Activated naive CD8-positive, alpha-beta T cell treated with anti-CD3 and anti-CD28 coated beads, Interleukin-2, amount 50 U/mL, for 24 hours (primary cell): ENCODE measurements around the gene ARHGAP6.
"Not testable (repeated sequence)": the region's sequence is repeated elsewhere in the genome, so short reads cannot be mapped to it uniquely, and the experiment has no call there.

Experiments used
- ATAC-seq: fragments of 150-1000 bp; cut with Tn5 transposase; one replicate; pipeline ENCODE4 v1.10.0; 2021
- DNase-seq: peaks from one replicate; pipeline ENCODE4 v3.0.0; 2021
- H3K27ac Mint-ChIP-seq: one replicate; pipeline ENCODE4 v1.8.0; 2021; ENCODE audit warnings: mild to moderate bottlenecking, mixed read lengths
- H3K27me3 Mint-ChIP-seq: one replicate; pipeline ENCODE4 v1.8.0; 2021; ENCODE audit warnings: mixed read lengths
- H3K36me3 Mint-ChIP-seq: one replicate; pipeline ENCODE4 v1.8.0; 2021; ENCODE audit warnings: low read depth, mixed read lengths
- H3K4me1 Mint-ChIP-seq: one replicate; pipeline ENCODE4 v1.8.0; 2021; ENCODE audit warnings: mixed read lengths
- H3K4me3 Mint-ChIP-seq: one replicate; pipeline ENCODE4 v1.8.0; 2021; ENCODE audit warnings: mild to moderate bottlenecking, moderate library complexity, mixed read lengths
- H3K9me3 Mint-ChIP-seq: one replicate; pipeline ENCODE4 v1.8.0; 2021; ENCODE audit warnings: mixed read lengths

Gene ARHGAP6

DNA sequence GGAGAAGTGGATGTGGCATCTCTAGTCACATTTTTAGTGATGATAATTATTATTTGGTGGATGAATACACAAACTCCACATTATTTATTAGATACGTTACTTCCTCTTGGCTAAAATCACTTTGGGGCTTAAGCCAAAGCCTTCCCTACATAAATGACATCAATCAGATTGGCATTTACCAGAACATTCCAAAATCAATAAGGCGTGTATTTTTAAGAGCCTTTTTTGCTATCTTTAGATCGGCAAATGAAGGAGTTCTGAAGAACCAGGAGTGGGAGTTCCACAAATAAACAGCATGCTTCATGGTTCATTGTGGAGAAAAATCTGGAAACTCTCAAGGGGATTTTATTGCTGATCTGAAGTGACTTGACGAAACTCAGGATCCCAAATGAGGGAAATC lies 282.8 kb downstream of the ARHGAP6 start:
- H3K9me3 Mint-ChIP-seq, result no peaks in the 10 kb centered on the region
- H3K4me1 Mint-ChIP-seq, result no peaks in the 10 kb centered on the region
- H3K36me3 Mint-ChIP-seq, result no peaks in the 10 kb centered on the region
- no peak overlapping the region for H3K27ac Mint-ChIP-seq
- ATAC-seq (no peak), DNase-seq (no peak)
- no peak overlapping the region for H3K4me3 Mint-ChIP-seq
- no peaks in the 10 kb centered on the region for H3K27me3 Mint-ChIP-seq

DNA sequence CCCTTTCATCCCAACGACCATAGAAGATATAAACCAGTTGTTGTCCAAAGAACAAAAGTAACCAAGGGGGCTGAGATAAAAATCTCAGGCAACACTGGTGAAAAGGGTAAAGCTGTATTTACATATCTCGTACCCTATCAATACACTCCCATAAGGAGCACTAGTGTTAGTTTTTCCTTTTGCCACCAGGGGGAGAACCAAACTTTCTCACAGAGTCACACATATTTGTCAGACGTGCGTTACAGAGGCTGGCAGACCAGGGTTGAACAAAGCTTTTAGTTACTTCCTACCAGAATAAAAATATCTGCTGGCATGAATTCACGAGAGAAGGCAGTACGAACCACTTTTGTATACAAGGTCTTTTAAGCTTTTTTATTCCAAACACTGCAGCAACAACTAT lies 284.3 kb downstream of the ARHGAP6 start:
- Mint-ChIP-seq H3K36me3 (no peaks in the 10 kb centered on the region), H3K27me3 (no peaks in the 10 kb centered on the region), H3K9me3 (no peaks in the 10 kb centered on the region), H3K27ac (no peak overlapping the region), H3K4me1 (no peaks in the 10 kb centered on the region), H3K4me3 (no peak overlapping the region)
- ATAC-seq (no peak), DNase-seq (no peak)

DNA sequence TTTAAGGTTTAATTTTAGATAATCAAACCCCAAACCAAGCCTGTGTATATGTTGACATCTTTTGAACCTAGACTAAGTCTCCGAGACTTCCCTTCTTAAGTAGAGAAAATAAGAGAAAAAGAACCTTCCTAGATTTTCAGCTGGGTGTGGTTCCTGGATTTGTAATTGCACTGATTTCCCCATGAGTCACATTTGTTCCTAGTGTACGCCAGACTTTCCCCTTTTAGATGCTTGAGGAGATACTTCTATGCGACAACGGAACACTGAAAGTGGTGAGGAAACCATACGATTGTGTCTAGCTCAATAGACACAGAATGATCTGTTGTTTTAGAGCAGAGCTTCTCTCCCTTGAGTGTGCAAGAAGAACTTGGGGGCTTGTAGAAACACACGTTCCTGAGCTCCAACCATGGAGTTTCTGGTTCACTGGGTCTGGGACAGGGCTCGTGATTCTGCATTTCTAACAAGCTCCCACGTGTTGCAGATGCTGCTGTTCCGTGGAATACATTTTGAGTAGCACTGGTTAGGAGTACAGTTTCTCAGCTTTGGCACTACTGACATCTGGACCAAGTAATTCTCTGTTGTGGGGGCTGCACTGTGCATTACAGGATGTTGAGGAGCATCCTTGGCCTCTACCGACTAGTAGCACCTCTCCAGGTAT lies 285.4 kb downstream of the ARHGAP6 start:
- Mint-ChIP-seq H3K4me1 (no peaks in the 10 kb centered on the region), H3K27ac (no peak overlapping the region), H3K27me3 (peaks cover 4% of the 10 kb centered on the region), H3K4me3 (no peak overlapping the region), H3K36me3 (no peaks in the 10 kb centered on the region), H3K9me3 (no peaks in the 10 kb centered on the region)
- DNase-seq, result no peak
- ATAC-seq, result no peak

DNA sequence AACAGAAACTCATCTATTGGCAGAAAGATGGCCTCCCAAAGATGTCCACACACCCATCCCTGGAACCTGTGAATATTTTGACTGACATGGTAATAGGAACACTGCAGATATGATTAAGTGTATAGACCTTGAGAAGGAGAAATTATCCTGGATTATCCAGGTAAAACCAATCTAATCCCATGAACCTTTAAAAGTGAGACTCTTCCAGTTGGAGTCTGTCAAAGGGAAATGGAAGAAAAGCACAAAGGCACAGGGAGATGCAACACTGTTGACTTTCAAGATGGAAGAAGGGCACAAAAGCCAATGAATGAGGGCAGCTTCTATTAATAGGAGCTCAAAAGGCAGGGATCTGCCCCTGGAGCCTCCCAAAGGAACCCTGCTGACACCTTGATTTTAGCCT lies 289.6 kb downstream of the ARHGAP6 start:
- peaks cover 4% of the 10 kb centered on the region for H3K27me3 Mint-ChIP-seq
- no peaks in the 10 kb centered on the region for H3K4me1 Mint-ChIP-seq
- H3K4me3 Mint-ChIP-seq, result no peak overlapping the region
- H3K27ac Mint-ChIP-seq, result no peak overlapping the region
- ATAC-seq, result no peak
- H3K36me3 Mint-ChIP-seq, result no peaks in the 10 kb centered on the region
- H3K9me3 Mint-ChIP-seq, result no peaks in the 10 kb centered on the region
- no peak for DNase-seq

DNA sequence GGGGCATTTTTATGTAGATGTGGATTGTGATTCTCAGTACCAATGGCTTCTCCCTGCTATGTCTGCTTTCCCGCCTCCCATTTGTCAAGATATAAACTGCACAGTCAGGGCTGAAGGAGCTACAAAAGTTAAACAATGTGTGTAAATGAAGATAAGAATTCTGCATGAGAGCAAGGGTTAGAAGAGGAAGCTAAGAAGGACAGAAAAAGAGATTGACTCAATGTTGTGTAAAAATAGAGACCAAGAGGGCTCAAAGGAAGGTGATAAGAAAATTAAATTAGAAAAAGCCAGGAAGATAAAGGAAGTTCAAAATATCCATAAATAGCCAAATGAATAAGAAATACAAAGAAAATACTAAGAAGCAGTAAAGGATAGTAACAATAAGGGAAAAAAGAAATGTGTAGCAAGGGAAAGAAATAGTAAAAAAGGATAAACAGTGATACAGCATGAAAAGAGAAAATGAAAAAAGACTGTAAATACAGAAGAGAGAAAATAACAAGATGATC lies 290.1 kb downstream of the ARHGAP6 start:
- Mint-ChIP-seq H3K36me3 (no peaks in the 10 kb centered on the region), H3K4me1 (no peaks in the 10 kb centered on the region), H3K9me3 (no peaks in the 10 kb centered on the region), H3K27me3 (peaks cover 4% of the 10 kb centered on the region), H3K4me3 (no peak overlapping the region), H3K27ac (no peak overlapping the region)
- ATAC-seq (no peak), DNase-seq (no peak)

DNA sequence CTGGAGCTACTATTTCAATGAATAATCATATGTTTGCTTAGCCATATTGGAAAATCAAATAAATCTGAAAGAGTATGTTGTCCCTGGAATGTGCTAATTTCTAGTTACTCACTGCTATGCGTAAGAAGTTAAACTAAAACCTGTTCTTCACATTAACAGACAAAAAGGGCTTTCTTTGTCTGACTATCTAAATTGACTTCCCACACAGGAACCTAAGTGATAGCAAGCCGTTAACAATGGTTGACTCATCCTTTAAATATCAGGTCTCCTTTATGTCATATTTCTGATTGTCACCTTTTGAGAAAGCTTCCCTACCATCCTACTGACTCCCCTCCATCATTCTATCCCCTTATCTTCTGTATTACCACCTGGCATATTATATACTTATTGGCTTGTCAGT lies 291.1 kb downstream of the ARHGAP6 start:
- Mint-ChIP-seq H3K36me3 (no peaks in the 10 kb centered on the region), H3K27ac (no peak overlapping the region), H3K4me1 (no peaks in the 10 kb centered on the region), H3K4me3 (no peak overlapping the region), H3K9me3 (no peaks in the 10 kb centered on the region), H3K27me3 (peaks cover 4% of the 10 kb centered on the region)
- DNase-seq (no peak), ATAC-seq (no peak)

DNA sequence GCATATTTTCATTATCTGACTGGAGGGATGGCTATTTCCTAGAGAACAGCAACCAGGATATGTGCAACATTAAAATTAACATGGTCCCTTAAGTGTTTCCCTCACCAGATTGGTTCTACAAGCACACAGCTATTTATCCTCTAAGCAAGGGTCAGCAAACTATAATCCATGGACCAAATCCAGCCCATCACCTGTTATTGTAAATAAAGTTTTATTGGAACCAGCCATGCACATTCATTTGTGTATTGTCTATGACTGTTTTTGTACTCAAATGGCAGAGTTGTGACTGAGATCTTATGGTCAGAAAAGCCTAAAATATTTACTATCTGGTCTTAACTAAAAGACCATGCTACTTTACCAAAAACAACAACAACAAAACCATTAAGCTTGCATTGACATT lies 294.6 kb downstream of the ARHGAP6 start:
- no peaks in the 10 kb centered on the region for H3K36me3 Mint-ChIP-seq
- ATAC-seq (no peak), DNase-seq (no peak)
- H3K4me1 Mint-ChIP-seq, result no peaks in the 10 kb centered on the region
- no peak overlapping the region for H3K27ac Mint-ChIP-seq
- no peak overlapping the region for H3K4me3 Mint-ChIP-seq
- peaks cover 3% of the 10 kb centered on the region for H3K27me3 Mint-ChIP-seq
- H3K9me3 Mint-ChIP-seq, result no peaks in the 10 kb centered on the region

DNA sequence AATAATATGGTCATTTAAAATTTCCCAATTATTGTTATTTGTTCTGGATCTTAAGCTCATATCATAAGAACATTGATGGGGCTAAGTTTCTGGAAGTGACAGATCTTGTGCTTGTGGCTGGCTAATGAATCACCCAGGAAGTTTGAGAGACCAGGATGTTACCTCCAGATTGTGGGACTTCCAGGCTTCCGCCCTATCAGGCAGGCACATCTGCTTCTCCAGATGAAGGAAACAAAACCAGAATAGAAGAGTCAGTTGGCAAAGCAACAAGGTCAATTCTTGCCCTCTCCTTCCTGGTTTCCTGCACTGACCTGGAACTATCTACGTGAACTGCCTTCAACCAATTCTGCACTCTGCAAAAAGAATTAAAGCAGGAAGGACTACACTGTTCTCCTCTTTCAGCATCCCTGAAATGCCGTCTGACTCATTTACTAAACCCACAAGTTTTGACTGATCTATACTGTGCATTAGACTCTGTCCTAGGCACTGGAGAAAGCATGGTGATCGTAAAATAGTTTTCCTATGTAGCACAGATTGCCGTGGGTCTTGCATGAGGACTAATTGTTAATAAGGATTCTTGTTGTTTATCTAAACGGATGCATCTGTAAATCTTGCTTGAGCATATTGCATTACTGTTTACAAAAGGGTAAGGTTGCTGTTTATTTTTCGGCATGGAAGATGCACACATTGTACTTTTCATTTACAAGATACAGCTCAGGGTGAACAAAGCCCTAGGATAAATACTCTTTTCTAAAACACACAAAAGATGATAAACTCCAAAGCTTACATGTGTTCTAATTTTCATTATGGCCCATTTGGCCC lies 297.9 kb downstream of the ARHGAP6 start:
- Mint-ChIP-seq H3K27ac (no peak overlapping the region), H3K4me1 (no peaks in the 10 kb centered on the region), H3K36me3 (no peaks in the 10 kb centered on the region), H3K4me3 (no peak overlapping the region), H3K27me3 (no peaks in the 10 kb centered on the region), H3K9me3 (no peaks in the 10 kb centered on the region)
- no peak for DNase-seq
- no peak for ATAC-seq

DNA sequence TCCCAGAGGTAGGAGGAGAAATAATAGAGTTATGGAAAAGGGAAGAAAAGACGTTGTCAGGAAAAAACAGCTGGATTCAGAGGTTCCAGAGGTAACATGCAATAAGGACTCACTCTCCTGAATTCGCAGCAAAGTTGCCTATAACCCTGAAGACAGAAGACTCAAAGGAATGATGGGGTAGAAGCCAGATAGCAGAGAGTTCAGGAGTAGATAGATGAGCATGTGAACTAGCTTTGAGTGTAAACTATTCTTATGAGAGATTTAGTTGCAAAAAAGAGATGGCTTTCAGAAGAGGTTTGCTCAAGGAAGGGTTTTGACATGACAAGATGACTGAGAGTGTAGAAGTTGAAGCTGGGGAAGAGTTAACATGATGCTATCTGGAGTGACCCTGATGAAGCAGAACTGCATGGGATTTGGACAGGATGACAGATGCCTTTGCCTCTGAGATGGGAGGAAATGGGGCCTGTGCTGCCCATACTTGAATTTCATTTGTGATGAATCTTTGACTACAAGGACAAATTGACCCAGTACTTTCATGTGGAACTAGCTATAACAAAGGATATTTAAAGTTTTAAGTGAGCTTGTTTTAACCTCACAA lies 298.6 kb downstream of the ARHGAP6 start:
- H3K4me1 Mint-ChIP-seq, result no peaks in the 10 kb centered on the region
- no peaks in the 10 kb centered on the region for H3K9me3 Mint-ChIP-seq
- ATAC-seq, result no peak
- H3K4me3 Mint-ChIP-seq, result no peak overlapping the region
- no peaks in the 10 kb centered on the region for H3K36me3 Mint-ChIP-seq
- no peak for DNase-seq
- H3K27me3 Mint-ChIP-seq, result no peaks in the 10 kb centered on the region
- H3K27ac Mint-ChIP-seq, result no peak overlapping the region

DNA sequence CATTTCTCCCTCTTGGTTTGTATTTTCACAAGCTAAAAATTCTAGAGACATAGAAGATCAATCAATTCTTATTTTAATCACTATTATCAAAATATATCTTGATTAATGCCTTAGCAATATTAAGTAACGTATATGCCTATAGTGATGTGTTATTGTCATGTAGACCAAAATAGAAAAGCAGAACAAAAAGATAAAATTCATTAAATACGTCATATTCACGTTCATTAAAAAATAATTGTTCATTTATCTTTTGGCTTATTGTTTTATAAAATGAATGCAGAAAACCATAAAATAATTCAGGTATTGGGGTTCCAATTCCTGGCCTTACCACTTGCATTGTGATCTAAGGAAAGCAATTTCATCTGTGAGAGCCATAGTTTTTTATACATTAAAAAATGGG lies 300.3 kb downstream of the ARHGAP6 start:
- no peak for DNase-seq

DNA sequence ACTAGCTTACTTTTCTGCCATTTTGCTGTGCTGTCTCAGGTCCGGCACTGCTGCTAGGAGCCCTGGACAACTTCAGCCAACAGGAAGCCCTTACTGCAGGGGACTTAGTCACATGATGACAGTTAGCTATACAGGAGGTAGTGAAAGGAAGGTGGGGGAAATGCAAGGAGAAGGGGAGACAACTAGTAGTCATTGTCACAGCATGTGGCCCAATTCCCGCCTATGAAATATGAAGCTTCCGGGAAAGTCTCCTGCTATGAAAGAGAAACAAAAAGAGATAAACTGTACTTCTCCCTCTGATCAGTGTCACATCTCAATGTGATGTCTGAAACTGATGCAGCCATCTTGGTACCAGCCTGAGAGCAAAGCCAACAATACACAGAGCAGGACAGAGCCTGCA lies 300.9 kb downstream of the ARHGAP6 start:
- Mint-ChIP-seq H3K36me3 (no peaks in the 10 kb centered on the region), H3K27ac (no peak overlapping the region), H3K27me3 (no peaks in the 10 kb centered on the region), H3K4me1 (no peaks in the 10 kb centered on the region), H3K9me3 (no peaks in the 10 kb centered on the region), H3K4me3 (no peak overlapping the region)
- no peak for ATAC-seq
- DNase-seq, result no peak

More for the DNA sequence above, 300.3 kb downstream of the ARHGAP6 start:
- H3K36me3 Mint-ChIP-seq, result no peaks in the 10 kb centered on the region
- no peaks in the 10 kb centered on the region for H3K27me3 Mint-ChIP-seq
- no peaks in the 10 kb centered on the region for H3K4me1 Mint-ChIP-seq
- H3K4me3 Mint-ChIP-seq, result no peak overlapping the region
- no peak for ATAC-seq
- no peak overlapping the region for H3K27ac Mint-ChIP-seq
- no peaks in the 10 kb centered on the region for H3K9me3 Mint-ChIP-seq

DNA sequence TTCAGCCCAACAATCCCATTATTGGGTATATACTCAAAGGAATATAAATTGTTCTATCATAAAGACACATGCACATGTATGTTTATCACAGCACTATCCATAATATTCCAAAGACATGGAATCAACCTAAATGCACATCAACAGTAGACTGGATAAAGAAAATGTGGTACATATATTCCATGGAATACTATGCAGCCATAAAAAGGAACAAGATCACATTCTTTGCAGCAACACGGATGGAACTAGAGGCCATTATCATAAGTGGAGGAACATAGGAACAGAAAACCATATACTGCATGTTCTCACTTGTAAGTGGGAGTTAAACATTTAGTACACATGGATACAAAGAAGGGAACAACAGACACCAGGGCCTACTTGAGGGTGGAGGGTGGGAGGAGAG lies 301.9 kb downstream of the ARHGAP6 start:
- not testable (repeated sequence) for DNase-seq, H3K9me3 Mint-ChIP-seq, H3K36me3 Mint-ChIP-seq, H3K4me3 Mint-ChIP-seq, H3K27me3 Mint-ChIP-seq, H3K4me1 Mint-ChIP-seq, ATAC-seq, H3K27ac Mint-ChIP-seq

DNA sequence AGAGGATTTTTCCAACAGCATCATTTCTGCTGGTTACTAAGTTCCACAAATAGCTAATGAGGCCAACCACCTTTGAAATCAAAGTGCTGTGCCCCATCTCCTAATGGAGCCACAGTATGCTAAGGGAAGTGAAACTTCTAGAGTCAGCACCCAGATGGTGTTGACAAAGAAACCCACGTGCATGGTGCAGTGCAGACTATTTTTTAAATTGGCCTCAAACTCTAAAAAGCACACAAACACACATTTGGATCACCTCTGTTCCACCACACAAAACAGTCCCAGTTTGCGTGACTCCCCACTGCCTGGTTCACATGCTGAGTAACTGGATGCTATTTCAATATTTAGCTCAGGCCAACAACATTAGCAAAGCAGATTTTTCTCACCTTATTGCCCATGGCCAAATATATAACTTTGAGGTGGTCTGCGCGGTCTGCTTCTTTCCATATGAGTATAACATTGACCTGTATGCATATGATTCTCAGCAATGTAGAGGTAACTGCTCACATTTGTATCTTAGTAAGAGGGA lies 302.6 kb downstream of the ARHGAP6 start:
- ATAC-seq (no peak), DNase-seq (no peak)
- H3K9me3 Mint-ChIP-seq, result no peaks in the 10 kb centered on the region
- H3K27ac Mint-ChIP-seq, result no peak overlapping the region
- H3K36me3 Mint-ChIP-seq, result no peaks in the 10 kb centered on the region
- H3K4me1 Mint-ChIP-seq, result no peaks in the 10 kb centered on the region
- no peaks in the 10 kb centered on the region for H3K27me3 Mint-ChIP-seq
- no peak overlapping the region for H3K4me3 Mint-ChIP-seq

DNA sequence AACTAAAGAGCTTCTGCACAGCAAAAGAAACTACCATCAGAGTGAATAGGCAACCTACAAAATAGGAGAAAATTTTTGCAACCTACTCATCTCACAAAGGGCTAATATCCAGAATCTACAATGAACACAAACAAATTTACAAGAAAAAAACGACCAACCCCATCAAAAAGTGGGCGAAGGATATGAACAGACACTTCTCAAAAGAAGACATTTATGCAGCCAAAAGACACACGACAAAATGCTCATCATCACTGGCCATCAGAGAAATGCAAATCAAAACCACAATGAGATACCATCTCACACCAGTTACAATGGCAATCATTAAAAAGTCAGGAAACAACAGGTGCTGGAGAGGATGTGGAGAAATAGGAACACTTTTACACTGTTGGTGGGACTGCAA lies 304.1 kb downstream of the ARHGAP6 start:
- H3K36me3 Mint-ChIP-seq, H3K4me3 Mint-ChIP-seq, ATAC-seq, H3K9me3 Mint-ChIP-seq, H3K27ac Mint-ChIP-seq, H3K27me3 Mint-ChIP-seq, DNase-seq, H3K4me1 Mint-ChIP-seq: not testable (repeated sequence)

DNA sequence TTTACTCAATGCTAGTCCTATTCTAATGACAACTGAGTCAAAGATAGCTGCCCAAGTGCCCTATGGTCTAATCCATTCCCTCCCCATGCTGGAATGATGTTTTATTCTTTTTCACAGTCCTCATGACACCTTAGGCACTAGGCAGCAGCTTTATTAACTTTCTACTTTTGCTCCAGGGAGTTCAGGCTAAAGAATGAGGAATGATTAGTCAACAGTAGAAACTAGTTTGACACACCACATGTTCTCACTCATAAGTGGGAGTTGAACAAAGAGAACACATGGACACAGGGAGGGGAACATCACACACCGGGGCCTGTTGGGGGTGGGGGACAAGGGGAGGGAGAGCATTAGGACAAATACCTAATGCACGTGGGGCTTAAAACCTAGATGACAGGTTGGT lies 309.8 kb downstream of the ARHGAP6 start:
- not testable (repeated sequence) for H3K4me3 Mint-ChIP-seq, ATAC-seq, H3K27me3 Mint-ChIP-seq, DNase-seq, H3K36me3 Mint-ChIP-seq, H3K4me1 Mint-ChIP-seq, H3K27ac Mint-ChIP-seq, H3K9me3 Mint-ChIP-seq
